Spinal cord (tissue), 10 donors: Measurements from ENCODE around the gene MAGEA9B. TPM values are rescaled to one million over a fixed set of nuclear protein-coding genes. Genes with fewer than 3 reads are reported as not detected.
A peak's percentile ranks its signal among the peaks of the same experiment; 100 is the strongest.
"Not testable (repeated sequence)": the region's sequence is repeated elsewhere in the genome, so short reads cannot be mapped to it uniquely, and the experiment has no call there.

Experiments used
- DNase-seq, 6 donors: peaks; one replicate each; pipeline versions ENCODE4 v3.0.0 to v3.0.0-alpha.2; 2013 to 2015; ENCODE audit warnings: low spot score in 6 of 6, low read depth in 4 of 6
- H3K27ac ChIP-seq: one replicate; pipeline ENCODE4 v1.5.1; 2013; ENCODE audit warnings: low read depth, low read length, control low read depth
- H3K27me3 ChIP-seq: one replicate; pipeline ENCODE4 v1.6.1; 2013; ENCODE audit warnings: low read length; ENCODE audit not compliant: control insufficient read depth, insufficient read depth
- H3K36me3 ChIP-seq: one replicate; pipeline ENCODE4 v1.6.1; 2013; ENCODE audit warnings: low read length; ENCODE audit not compliant: control insufficient read depth, insufficient read depth
- H3K4me1 ChIP-seq: one replicate; pipeline ENCODE4 v1.6.1; 2013; ENCODE audit warnings: low read length; ENCODE audit not compliant: control insufficient read depth, insufficient read depth
- H3K4me3 ChIP-seq: one replicate; pipeline ENCODE4 v1.5.1; 2013; ENCODE audit warnings: low read depth, low read length, control low read depth
- H3K9me3 ChIP-seq: one replicate; pipeline ENCODE4 v1.6.1; 2013; ENCODE audit warnings: low read length; ENCODE audit not compliant: control insufficient read depth, insufficient read depth
- WGBS: methylation state at CpG from one replicate; pipeline ENCODE4 v1.1.5; 2013; ENCODE audit warnings: missing lambda C conversion rate; ENCODE audit not compliant: insufficient coverage; 5-methylcytosine and 5-hydroxymethylcytosine counted together
- polyA plus RNA-seq, 2 donors: library from polyadenylated mRNA; unstranded; fragments of 120-200 nt; gene quantifications; one replicate each; pipeline ENCODE4 v1.2.1, GENCODE V29; 2013; ENCODE audit not compliant: insufficient read length in 2 of 2
- total RNA-seq, 2 donors: library from RNA; depleted of rRNA in 1 of 2; stranded (reverse); fragments of 120-200 nt in 1 of 2; fragments of >200 nt in 1 of 2; gene quantifications; one replicate each; pipeline versions ENCODE4 v1.2.3 to v1.2.4, GENCODE V29; 2013 to 2014
- donor health status: healthy.

MAGEA9B gene
- total and polyA plus RNA-seq, 4 donors, result not detected

GRCh38 chrX:149618871-149619270 lies 31.6 kb upstream of the MAGEA9B start:
- Histone ChIP-seq H3K27me3 (no peaks in the 10 kb centered on the region), H3K4me1 (no peaks in the 10 kb centered on the region), H3K9me3 (no peaks in the 10 kb centered on the region), H3K4me3 (no peak overlapping the region), H3K36me3 (no peaks in the 10 kb centered on the region), H3K27ac (no peak overlapping the region)
- WGBS, result no CpG with 5 or more reads among the region's 3 CpGs
- no peak for DNase-seq

- Histone ChIP-seq H3K27ac (no peak overlapping the region), H3K4me1 (no peaks in the 10 kb centered on the region), H3K4me3 (no peak overlapping the region), H3K27me3 (no peaks in the 10 kb centered on the region), H3K36me3 (no peaks in the 10 kb centered on the region), H3K9me3 (no peaks in the 10 kb centered on the region)
- no CpG with 5 or more reads among the region's 1 CpG for WGBS
- DNase-seq, result peak in 2 of 6 donors; percentile 5 to 61
Measured at GRCh38 chrX:149611623-149612175, 24.4 kb upstream of the MAGEA9B start.

- Histone ChIP-seq H3K36me3 (peaks cover 2% of the 10 kb centered on the region), H3K4me1 (no peaks in the 10 kb centered on the region), H3K27me3 (no peaks in the 10 kb centered on the region), H3K4me3 (no peak overlapping the region), H3K9me3 (no peaks in the 10 kb centered on the region), H3K27ac (no peak overlapping the region)
- WGBS, result 72% methylated on average over 3 of the region's 5 CpGs
- no peak for DNase-seq
Measured at GRCh38 chrX:149610511-149610910, 23.3 kb upstream of the MAGEA9B start.

GRCh38 chrX:149607699-149608098 lies 20.4 kb upstream of the MAGEA9B start:
- Histone ChIP-seq H3K36me3 (peaks cover 2% of the 10 kb centered on the region), H3K4me1 (no peaks in the 10 kb centered on the region), H3K27me3 (no peaks in the 10 kb centered on the region)

GRCh38 chrX:149605248-149605885 lies 18.1 kb upstream of the MAGEA9B start:
- not testable (repeated sequence) for H3K27me3 ChIP-seq, H3K4me3 ChIP-seq, H3K9me3 ChIP-seq, H3K4me1 ChIP-seq, H3K36me3 ChIP-seq, H3K27ac ChIP-seq, DNase-seq
- WGBS, result 73% methylated on average over 6 of the region's 7 CpGs

More at GRCh38 chrX:149607699-149608098, 20.4 kb upstream of the MAGEA9B start:
- no peak overlapping the region for H3K27ac ChIP-seq
- no peak overlapping the region for H3K4me3 ChIP-seq
- DNase-seq, result no peak
- H3K9me3 ChIP-seq, result no peaks in the 10 kb centered on the region

- not testable (repeated sequence) for H3K4me1 ChIP-seq, H3K27me3 ChIP-seq, H3K36me3 ChIP-seq, H3K4me3 ChIP-seq, DNase-seq, H3K9me3 ChIP-seq, H3K27ac ChIP-seq
- WGBS, result no CpG with 5 or more reads among the region's 11 CpGs
Measured at GRCh38 chrX:149598603-149599002, 11.3 kb upstream of the MAGEA9B start.

- not testable (repeated sequence) for DNase-seq, H3K27me3 ChIP-seq, H3K36me3 ChIP-seq, H3K9me3 ChIP-seq, H3K4me1 ChIP-seq, H3K4me3 ChIP-seq, H3K27ac ChIP-seq
- WGBS, result no CpG with 5 or more reads among the region's 7 CpGs
Measured at GRCh38 chrX:149595943-149596342, 8.7 kb upstream of the MAGEA9B start.

- H3K9me3 ChIP-seq, H3K4me3 ChIP-seq, H3K4me1 ChIP-seq, H3K27me3 ChIP-seq, DNase-seq, H3K36me3 ChIP-seq, H3K27ac ChIP-seq: not testable (repeated sequence)
- WGBS, result no CpG with 5 or more reads among the region's 17 CpGs
Measured at GRCh38 chrX:149595214-149595613, 8.0 kb upstream of the MAGEA9B start, which contains the start of gene HSFX2. HSFX2 (minus strand) TSS chrX:149595314; CDS start chrX:149594700, 614 bp downstream.

- DNase-seq, H3K27ac ChIP-seq, H3K27me3 ChIP-seq, H3K36me3 ChIP-seq, H3K4me3 ChIP-seq, H3K4me1 ChIP-seq, H3K9me3 ChIP-seq: not testable (repeated sequence)
- WGBS, result no CpG with 5 or more reads among the region's 7 CpGs
Measured at GRCh38 chrX:149590993-149591392, 3.7 kb upstream of the MAGEA9B start.

GRCh38 chrX:149585631-149586030 lies 1.6 kb downstream of the MAGEA9B start:
- no CpG with 5 or more reads among the region's 17 CpGs for WGBS
- H3K27me3 ChIP-seq, H3K27ac ChIP-seq, H3K4me1 ChIP-seq, DNase-seq, H3K4me3 ChIP-seq, H3K36me3 ChIP-seq, H3K9me3 ChIP-seq: not testable (repeated sequence)
